GM21390 (cell line): ENCODE results near the gene KCNJ15.
A peak's percentile ranks its signal among the peaks of the same experiment; 100 is the strongest.

Experiments
- ATAC-seq: cut with Tn5 transposase; IDR thresholded peaks from one replicate; pipeline ENCODE4 v1.9.1; 2021; ENCODE audit not compliant: unreplicated experiment

KCNJ15 gene

DNA sequence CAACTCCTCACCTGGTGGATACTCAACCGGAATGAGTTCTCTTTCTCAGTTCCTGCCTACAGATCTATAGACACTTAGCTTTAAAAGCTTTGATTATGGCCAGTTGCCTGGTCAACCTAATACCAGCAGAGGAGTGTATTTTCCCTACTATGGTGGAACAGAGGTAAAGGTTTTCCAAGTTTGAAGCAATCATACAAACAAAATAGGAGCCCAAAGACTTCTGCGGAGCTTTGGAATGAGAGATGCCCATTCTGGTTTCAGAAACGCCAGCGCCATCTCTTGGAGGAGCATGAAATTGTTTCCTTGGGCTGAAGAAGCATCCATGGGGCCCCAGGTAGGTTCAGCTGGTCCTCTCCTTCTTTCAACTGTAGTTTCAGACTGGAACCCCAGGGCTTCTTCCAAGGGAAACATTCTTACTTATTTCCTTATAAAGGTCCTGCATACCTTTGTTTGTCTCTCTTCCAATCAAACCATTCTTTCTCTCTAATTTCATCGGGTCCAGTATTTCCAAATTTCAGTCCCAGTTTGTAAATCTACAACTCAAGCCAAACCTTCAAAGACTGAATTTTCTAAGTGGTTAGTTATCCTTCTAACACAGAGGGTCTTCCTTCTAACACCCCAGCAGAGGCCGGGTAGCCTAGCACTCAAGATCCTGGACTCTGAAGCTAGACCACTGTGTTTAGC is 95.9 kb downstream of the KCNJ15 start:
- no peak for ATAC-seq

DNA sequence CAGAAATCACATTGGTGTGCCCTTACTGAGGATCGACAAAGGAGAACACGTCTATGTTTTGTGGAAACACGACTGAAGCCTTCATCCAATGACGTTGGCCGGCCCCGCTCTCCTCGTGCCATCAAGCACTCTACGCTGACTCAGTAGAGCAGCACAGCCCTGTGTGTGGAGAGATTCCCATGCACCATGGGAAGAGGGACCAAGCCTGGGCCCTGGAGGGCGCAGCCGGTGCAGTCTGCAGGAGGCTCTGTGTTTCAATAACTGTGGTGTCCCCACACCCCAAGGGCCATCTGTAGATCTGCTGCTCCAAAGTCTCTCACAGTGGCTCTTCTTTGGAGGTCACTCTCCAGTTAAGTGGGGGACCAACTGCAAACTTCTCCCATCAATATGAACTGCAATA is 97.4 kb downstream of the KCNJ15 start:
- ATAC-seq, result no peak

DNA sequence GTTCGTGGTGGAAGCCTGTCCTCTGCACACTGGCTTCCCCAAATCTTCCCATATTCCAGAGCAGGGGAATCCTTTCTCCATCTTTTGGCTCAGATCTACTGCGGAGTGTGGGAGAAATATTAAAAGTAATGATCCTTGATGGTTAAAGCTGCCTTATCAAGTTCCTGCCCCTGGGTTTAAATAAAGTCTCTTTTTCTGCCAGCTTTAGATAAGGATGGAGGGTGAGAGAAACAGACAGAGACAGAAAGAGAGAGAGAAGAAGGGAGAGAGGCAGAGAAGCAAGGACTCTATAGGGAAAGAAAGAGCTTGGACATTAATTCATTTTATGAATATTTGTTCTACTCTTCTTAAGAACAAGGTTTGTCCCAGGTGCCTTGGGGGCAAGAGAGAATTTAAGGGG is 98.0 kb downstream of the KCNJ15 start:
- no peak for ATAC-seq

DNA sequence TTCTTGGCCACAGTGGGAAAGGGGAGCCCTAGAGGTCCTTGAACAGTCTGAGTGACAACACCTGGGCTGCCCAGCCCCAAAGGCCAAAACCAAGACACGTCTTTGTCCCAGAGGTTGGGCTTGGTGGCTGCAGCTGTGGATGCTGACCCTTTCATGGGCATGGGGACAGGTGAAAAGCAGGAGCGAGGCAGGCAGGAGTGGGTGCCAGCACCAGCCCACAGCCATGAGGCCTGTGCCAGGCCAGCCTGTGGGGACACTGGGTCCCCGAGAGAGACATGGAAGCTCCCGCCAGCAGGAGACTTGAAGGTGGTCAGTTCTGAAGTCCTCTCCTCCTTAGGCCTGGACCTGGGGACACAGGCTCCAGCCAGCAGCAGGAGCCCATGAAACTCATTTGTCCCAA is 98.6 kb downstream of the KCNJ15 start:
- ATAC-seq, result no peak

DNA sequence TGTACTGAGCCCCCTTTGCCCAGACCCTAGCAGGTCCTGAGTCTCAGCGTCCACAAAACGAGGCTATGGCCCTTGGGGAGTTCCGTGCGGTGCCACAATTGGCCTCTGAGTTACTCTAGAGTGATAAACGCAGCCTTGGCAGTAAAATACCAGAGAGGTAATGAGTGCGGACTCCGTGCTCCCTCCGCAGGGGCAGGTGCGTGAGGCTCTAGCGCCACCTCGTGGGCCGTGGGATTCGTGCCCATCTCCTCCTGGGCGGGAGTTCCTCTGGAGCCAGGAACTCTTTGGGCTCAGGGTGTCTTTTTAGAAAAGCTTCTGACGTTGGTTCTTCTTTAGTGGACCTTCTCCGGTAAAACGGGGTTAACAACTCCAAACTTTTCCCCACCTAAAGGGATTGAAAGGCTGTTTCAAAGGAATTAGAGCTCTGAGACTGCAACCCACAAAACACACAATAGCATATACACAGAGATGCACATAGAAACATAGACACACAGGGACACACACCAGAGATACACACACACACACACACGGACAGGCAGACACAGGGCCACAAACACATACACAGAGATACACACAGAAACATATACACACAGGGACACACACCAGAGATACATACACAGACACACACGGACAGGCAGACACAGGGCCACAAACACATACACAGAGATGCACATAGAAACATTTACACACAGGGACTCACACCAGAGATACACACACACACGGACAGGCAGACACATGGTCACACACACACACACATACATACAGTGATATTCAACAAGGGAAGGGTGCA is 99.4 kb downstream of the KCNJ15 start:
- peak; percentile 53 for ATAC-seq
